Right lobe of liver (tissue), 6 donors: ENCODE results near the gene CEP350. TPM values are rescaled to one million over a fixed set of nuclear protein-coding genes. Genes with fewer than 3 reads are reported as not detected.

Experiments
- ATAC-seq, 4 donors: fragments of 200-7000 bp; cut with Tn5 transposase; one replicate each; pipeline ENCODE4 v1.9.1; 2020; ENCODE audit warnings: mild to moderate bottlenecking in 4 of 4, moderate library complexity in 4 of 4
- DNase-seq, 3 donors: peaks; one replicate each; pipeline ENCODE4 v3.0.0-alpha.2; 2020
- H3K27ac ChIP-seq, 3 donors: fragments of 200-600 bp; one replicate each; pipeline ENCODE4 v1.8.0; 2022
- H3K27me3 ChIP-seq, 2 donors: fragments of 200-600 bp; one replicate each; pipeline ENCODE4 v1.8.0; 2022
- H3K36me3 ChIP-seq, 4 donors: fragments of 200-600 bp; sonication (generic) in 1 of 4; one replicate each; pipeline versions ENCODE4 v1.5.1 to v1.8.0; 2017 to 2022; ENCODE audit warnings: control low read depth in 1 of 4
- H3K4me1 ChIP-seq, 4 donors: fragments of 200-600 bp; sonication (generic) in 1 of 4; one replicate each; pipeline versions ENCODE4 v1.5.1 to v1.8.0; 2017 to 2022; ENCODE audit warnings: control low read depth in 1 of 4
- H3K4me3 ChIP-seq, 3 donors: fragments of 200-600 bp; one replicate each; pipeline ENCODE4 v1.8.0; 2022
- H3K9me3 ChIP-seq, 4 donors: fragments of 200-600 bp; sonication (generic) in 1 of 4; one replicate each; pipeline versions ENCODE4 v1.5.1 to v1.8.0; 2017 to 2022; ENCODE audit warnings: control low read depth in 1 of 4
- CTCF ChIP-seq, 4 donors: fragments of 200-600 bp in 3 of 4; fragments of 450-650 bp in 1 of 4; IDR thresholded peaks; one replicate each; pipeline versions ENCODE4 v1.5.1 to v1.8.0; 2016 to 2022; ENCODE audit warnings: antibody characterized with exemption in 4 of 4, mild to moderate bottlenecking in 2 of 4
- POLR2A ChIP-seq: fragments of 450-650 bp; IDR thresholded peaks from one replicate; pipeline ENCODE4 v1.6.1; 2017; ENCODE audit warnings: antibody characterized with exemption, mild to moderate bottlenecking
- WGBS: methylation state at CpG from one replicate; pipeline ENCODE4 v1.1.6; 2018; ENCODE audit warnings: low coverage, low lambda C conversion rate; ENCODE audit not compliant: insufficient coverage; ENCODE audit errors: missing lambda C conversion rate; 5-methylcytosine and 5-hydroxymethylcytosine counted together
- intact Hi-C, 2 donors: fragments of 100-400 bp; cut with DNase I; formaldehyde crosslinking; loops; one replicate each; pipeline versions ENCODE4 v1.11.2 to v1.14.1; 2022
- total RNA-seq, 6 experiments: library from RNA; depleted of rRNA in 2 of 6; stranded (reverse); fragments of >200 nt in 2 of 6; fragmentation: NEBNext Ultra II Directional in 3 of 6; extraction: Animal tissue kit (Norgen Biotek cat#: 25700) in 3 of 6; gene quantifications; one replicate each; pipeline versions ENCODE4 v1.1.0 to v1.2.4, GENCODE V29; 2016 to 2023
- donor health status: DM: no; HTN: yes; CAD: no.
- donor health status: DM: no; HTN: no; CAD: no.
- donor health status: DM: no; HTN: no; CAD: no.
- donor health status: DM: no; HTN: yes; CAD: no.
- donor health status: DM: no; HTN: yes; CAD: no.

CEP350 gene
- total RNA-seq, 6 experiments from 2014 or later, result 15.6 to 24.6 (median 21.3) TPM

DNA sequence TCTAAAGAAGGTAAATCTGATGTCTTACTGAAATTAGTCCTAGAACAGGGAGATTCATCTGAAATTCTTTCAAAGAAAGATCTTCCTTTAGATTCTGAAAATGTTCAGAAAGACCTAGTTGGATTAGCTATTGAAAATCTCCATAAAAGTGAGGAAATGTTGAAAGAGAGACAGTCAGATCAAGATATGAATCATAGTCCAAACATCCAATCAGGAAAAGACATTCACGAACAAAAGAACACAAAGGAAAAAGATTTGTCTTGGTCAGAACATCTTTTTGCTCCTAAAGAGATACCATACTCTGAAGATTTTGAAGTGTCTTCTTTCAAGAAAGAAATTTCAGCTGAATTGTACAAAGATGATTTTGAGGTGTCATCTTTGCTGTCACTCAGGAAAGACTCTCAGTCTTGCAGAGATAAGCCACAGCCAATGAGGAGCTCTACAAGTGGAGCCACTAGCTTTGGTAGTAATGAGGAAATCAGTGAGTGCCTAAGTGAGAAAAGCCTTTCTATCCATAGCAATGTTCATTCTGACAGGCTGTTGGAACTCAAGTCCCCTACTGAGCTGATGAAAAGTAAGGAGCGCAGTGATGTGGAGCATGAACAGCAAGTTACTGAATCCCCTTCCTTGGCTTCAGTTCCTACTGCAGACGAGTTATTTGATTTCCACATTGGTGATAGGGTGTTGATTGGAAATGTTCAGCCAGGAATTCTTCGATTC, 138.5 kb downstream of the CEP350 start:
- Histone ChIP-seq H3K27ac (no peak overlapping the region), H3K4me1 (no peaks in the 10 kb centered on the region), H3K36me3 (peaks cover 0 to 41% (median 7%) of the 10 kb centered on the region in 4 donors), H3K4me3 (no peak overlapping the region), H3K27me3 (no peaks in the 10 kb centered on the region), H3K9me3 (no peaks in the 10 kb centered on the region)
- TF ChIP-seq POLR2A (no peak), CTCF (IDR thresholded peaks at IDR 0.05) (no peak)
- DNase-seq (no peak), ATAC-seq (no peak)
- intact Hi-C loops, result no loop called here
- 92% methylated on average over 4 of the region's 4 CpGs for WGBS

DNA sequence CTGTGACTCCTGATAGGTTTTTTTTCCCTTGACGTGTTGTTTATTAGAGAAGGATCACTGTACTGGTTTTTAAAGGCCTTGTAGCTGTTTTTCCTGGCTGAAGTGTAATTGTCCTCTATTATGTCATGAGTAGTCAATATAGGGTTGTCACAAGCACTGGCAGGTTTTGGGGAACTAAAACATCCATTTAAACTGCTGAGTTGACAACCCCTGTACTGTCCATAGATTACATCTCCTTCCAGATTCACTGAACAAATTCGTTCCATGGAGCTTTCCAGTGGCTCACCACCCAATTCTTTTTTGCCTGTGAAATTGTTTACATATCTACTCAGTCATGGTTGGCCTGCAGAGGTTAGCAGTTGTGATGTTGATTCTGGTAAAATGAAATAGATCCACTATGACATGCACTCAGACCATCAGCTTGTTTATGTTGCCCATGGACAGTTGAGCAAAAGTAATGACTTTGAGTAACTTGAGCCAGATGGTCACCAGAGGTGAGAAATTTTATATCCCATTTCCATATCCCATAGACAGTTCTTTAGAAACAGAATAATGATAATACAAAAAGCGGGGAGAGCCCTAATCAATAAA, 140.2 kb downstream of the CEP350 start:
- no peaks in the 10 kb centered on the region for H3K9me3 ChIP-seq
- H3K4me1 ChIP-seq, result no peaks in the 10 kb centered on the region
- intact Hi-C loops, result no loop called here
- no peak overlapping the region for H3K4me3 ChIP-seq
- DNase-seq (no peak), ATAC-seq (peak in 1 of 4 donors; percentile 31)
- 93% methylated on average over 3 of the region's 3 CpGs for WGBS
- H3K27me3 ChIP-seq, result no peaks in the 10 kb centered on the region
- H3K27ac ChIP-seq, result no peak overlapping the region
- H3K36me3 ChIP-seq, result peaks cover 0 to 52% (median 7%) of the 10 kb centered on the region in 4 donors
- TF ChIP-seq CTCF (IDR thresholded peaks at IDR 0.05) (no peak), POLR2A (no peak)

GRCh38 chr1:180096584-180097325, 142.1 kb downstream of the CEP350 start:
- WGBS, result 54% methylated on average over 4 of the region's 4 CpGs
- no peak overlapping the region for H3K27ac ChIP-seq
- TF ChIP-seq POLR2A, result no peak
- TF ChIP-seq CTCF (IDR thresholded peaks at IDR 0.05), result no peak
- peaks cover 0 to 48% (median 7%) of the 10 kb centered on the region in 4 donors for H3K36me3 ChIP-seq
- no peaks in the 10 kb centered on the region for H3K4me1 ChIP-seq
- ATAC-seq (peak; percentile 37 to 66 (median 45)), DNase-seq (no peak)
- intact Hi-C loops, result no loop called here
- H3K4me3 ChIP-seq, result no peak overlapping the region
- no peaks in the 10 kb centered on the region for H3K9me3 ChIP-seq
- no peaks in the 10 kb centered on the region for H3K27me3 ChIP-seq

DNA sequence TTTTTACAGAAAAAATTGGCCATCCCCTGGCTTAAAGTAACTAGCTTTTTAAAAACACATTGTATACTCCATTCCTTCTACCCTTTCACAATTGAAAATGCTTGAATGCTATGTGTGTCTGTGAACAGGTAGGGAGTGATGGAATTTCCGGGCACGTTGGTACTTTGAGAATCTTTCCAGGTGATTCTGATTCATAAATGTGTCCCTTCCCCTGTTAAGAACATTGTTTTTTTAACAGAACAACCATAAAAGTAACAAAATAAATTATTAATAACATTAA, 142.7 kb downstream of the CEP350 start:
- no peak overlapping the region for H3K4me3 ChIP-seq
- no peak overlapping the region for H3K27ac ChIP-seq
- DNase-seq (no peak), ATAC-seq (no peak)
- H3K4me1 ChIP-seq, result no peaks in the 10 kb centered on the region
- WGBS, result 85% methylated on average over 2 of the region's 2 CpGs
- TF ChIP-seq POLR2A, result no peak
- no peak for TF ChIP-seq CTCF (IDR thresholded peaks at IDR 0.05)
- no peaks in the 10 kb centered on the region for H3K27me3 ChIP-seq
- no peaks in the 10 kb centered on the region for H3K9me3 ChIP-seq
- H3K36me3 ChIP-seq, result peaks cover 0 to 44% (median 7%) of the 10 kb centered on the region in 4 donors
- intact Hi-C loops, result no loop called here
